Activated CD8-positive, alpha-beta memory T cell treated with anti-CD3 and anti-CD28 coated beads, Interleukin-2, amount 50 U/mL, for 48 hours (primary cell): ENCODE data around the gene SYT8.
"Not testable (repeated sequence)": the region's sequence is repeated elsewhere in the genome, so short reads cannot be mapped to it uniquely, and the experiment has no call there.

Experiments used
- DNase-seq: peaks from one replicate; pipeline ENCODE4 v3.0.0-alpha.2; 2020

Gene SYT8

DNA sequence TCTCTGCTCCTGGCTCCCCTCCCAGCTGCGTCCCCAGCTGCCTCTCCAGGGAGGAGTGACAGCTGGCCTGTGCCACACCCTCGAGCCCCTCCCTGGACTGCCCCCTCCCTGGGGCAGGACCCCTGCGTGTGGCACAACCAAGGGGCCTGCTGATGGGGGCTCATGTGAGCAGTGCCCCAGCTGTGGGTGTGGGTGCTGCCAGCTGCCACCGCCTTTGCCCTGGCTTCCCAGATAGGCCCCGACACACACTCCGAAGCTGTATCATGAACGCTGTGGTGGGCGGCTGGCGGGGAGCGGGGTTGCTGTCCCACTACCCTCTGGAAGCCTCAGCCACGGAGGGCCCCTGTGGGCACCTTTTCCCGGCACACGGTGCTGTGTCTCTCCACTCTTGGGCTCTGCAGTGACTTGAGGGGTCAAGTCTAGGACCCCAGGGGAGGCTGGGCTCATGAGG, 41.1 kb downstream of the SYT8 start:
- not testable (repeated sequence) for DNase-seq

DNA sequence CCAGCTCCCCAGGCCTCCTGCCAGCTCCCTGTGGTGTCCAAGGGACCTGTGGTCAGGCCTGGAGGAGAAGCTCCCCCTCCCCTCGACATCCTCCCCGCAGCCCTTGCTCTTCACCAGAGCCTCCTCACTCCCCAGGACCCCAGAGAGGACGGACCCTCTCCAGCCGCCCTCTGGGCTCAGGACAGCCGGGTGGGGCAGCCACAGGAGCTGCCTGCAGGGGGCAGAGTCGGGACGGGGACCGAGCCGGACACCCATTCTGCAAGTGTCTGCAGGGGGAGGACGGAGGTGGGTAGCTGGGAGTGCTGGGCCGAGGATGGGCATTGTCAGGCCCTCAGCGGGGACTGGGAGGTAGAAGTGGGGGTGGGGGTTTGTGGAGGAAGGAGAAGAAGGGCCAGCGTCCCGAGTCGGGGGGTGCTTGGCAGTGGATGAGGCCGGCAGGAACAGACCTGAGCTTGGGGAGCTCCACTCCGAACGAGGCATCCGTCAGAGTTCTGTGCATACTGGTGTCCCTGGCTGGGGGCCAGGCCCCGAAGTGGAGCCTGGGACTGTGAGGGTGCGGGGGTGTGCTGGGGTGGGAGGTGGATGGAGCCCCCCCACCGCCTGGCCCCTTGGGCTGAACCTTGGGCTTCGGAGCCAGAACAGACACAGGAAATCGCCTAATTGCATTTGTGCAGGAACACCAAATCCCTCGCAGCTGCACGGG, 41.7 kb downstream of the SYT8 start:
- no peak for DNase-seq

DNA sequence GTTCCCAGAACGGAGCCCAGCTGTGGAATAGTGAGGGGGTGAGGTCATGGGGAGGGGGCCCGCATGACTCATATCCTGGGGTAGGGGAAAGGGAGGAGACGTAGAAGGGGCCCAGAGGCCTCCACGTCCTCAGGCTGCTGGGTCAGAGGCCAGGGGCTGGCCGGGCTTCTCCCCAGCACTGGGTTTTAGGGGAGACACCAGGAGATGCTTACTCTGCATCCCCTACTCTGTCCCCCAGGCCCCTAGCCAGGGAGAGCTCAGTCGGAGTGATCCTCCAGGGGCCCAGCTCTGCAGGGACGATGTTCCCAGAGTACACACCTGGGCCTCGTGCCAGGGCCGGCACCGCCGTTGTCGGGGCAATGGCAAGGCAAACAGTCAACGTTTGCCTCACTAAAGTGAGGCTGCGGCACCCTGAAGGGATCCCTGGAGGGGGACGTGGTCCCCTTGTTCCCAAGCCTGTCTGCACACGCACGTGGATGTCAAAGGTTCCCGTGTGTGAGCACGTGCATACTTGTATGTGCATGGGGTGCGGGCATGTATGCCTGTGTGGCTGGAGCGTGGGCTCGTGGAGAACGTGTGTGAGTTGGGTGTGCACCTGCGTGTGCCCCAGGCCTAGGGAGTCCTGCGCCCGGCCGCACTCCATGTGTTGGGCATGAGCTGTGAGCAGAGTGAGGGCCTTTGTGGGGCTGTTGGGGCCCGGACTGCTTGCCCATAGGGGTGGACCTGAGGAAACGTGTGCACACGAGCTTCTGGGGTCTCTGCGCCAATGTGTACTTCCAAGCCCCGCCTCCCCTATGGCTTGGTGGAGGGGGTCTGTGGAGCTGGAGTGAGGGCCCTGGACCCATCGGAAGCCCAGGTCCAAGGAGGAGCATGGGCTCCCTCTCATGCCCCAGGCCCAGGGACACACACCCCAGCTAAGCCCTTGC, 42.7 kb downstream of the SYT8 start:
- no peak for DNase-seq

DNA sequence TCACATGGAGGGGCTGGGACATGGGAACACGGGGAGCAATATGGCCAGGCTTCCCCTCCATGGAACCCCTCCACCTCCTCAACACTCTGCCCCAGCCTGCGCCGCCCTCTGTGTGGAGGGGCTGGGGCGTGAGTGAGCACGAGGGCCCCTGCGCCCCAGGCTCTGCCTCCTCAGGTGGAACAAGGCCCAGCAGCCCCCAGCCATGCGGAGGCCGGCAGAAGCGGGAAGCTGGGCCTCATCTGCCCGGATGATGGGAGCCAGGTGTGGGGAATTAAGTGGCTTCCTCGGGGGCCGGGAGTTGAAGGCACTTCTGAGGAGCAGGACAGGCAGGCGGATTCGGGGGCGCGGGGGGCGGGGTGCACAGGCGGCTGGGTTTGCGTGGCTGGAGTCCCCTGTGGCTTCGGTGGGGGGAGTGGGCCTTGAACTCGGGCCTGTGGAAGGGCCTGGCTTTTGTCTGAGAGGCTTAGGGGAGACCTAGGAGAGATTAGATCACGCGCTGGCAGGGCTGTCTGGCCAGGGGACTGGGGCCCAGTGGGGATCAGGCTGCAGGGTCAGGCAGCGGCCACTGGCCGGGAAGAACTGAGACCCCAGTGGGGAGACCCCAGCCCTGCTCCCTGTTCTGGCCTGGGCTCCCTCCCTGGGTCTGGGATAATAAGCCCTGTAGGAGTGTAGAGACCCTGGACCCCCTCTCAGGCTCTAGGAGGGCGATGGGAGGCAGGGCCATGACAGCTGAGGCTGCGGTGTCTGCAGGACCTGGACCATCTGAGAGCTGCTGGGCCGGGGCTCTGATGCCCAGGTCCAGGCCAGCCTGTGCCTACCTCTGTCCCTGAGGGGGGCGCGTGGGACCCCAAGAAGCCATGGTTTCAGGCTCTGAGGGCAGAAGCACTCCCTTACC, 43.6 kb downstream of the SYT8 start:
- no peak for DNase-seq

DNA sequence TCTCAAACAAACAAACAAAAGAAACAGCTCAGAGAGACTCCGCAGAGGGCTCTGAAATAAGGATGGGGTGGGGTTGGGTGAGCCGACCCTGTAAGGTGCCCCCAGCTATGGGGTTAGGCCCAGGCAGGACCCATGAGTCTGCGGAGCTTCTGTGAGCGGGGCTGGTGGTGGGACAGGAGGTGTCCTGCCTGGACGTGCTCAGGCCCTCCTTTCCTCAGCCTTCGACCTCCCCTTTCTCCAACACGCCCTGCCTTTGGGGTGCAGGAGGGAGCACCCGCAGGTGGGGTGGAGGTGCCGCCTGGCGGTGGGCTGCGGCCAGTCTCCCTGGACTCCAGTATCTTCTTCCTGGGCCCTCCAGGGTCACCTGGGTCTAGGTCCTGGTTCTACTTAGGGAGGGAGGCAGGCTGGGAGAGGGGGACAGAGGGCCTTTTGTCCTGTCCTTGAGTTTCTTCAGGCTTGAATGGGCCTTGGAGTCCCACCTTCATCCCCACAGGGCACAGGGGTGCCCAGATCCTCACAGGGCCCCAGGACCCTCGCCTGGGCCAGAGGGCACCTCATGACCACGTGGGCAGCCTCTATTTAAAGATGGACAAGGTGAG, 44.7 kb downstream of the SYT8 start:
- DNase-seq = no peak

DNA sequence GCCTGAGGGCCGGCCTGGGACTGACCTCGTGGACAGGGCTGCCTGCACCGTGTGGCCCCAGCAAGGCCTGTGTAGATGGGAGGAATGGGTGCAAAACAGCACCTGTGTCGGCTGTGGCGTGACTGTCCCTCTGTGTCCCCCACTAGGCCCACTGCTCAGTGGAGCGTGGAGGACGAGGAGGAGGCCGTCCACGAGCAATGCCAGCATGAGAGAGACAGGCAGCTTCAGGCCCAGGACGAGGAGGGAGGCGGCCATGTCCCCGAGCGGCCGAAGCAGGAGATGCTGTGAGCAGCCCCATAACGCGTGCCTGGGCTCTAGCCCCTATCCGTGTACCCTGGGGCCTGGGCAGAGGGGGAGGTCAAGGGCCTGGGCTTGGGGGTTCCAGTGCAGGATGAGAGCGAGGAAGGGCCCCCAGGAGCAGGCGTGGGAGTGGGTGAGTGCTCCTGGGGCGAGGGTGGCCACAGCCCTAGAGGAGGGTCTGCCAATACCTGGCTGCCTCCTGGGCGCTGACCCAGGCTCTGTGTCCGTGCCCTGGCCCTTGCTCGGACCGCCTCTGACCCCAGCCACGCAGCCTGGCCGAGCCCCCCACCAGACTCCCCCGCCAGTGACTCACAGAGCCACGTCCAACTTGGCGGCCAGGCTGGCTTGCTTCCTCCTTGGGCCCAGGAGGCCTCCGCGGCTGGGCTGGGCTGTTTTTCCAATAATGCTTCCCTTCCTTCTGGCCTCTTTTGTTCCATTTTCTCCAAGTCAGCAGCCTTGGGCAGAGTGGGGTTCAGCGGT, 45.3 kb downstream of the SYT8 start:
- DNase-seq = no peak

DNA sequence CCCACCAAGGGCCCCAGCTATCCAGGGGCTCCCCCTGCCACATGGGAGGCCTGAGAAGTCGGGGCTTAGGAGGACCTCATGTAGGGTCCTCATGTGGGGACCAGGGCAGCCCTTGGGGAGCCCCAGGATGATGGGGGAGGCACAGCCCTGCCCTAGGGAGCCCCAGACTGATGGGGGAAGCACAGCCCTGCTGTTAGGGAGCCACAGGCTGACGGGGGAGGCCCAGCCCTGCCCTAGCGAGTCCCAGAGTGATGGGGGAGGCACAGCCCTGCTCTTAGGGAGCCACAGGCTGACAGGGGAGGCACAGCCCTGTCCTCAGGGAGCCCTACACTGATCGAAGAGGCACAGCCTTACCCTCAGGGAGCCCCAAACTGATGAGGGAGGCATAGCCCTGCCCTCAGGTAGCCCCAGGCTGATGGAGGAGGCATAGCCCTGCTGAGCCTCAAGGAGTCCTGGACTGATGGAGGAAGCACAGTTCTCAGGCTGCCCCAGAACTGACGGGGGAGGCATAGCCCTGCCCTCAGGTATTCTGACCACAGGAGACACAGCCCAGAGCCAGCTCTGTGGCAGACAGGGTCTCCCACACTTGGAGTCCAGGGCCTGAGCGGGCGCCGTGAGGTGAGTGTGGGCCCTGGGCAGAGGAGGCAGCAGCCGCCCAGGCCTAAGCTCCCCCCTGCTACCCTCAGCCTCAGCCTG, 46.1 kb downstream of the SYT8 start:
- peak; percentile 53 for DNase-seq

DNA sequence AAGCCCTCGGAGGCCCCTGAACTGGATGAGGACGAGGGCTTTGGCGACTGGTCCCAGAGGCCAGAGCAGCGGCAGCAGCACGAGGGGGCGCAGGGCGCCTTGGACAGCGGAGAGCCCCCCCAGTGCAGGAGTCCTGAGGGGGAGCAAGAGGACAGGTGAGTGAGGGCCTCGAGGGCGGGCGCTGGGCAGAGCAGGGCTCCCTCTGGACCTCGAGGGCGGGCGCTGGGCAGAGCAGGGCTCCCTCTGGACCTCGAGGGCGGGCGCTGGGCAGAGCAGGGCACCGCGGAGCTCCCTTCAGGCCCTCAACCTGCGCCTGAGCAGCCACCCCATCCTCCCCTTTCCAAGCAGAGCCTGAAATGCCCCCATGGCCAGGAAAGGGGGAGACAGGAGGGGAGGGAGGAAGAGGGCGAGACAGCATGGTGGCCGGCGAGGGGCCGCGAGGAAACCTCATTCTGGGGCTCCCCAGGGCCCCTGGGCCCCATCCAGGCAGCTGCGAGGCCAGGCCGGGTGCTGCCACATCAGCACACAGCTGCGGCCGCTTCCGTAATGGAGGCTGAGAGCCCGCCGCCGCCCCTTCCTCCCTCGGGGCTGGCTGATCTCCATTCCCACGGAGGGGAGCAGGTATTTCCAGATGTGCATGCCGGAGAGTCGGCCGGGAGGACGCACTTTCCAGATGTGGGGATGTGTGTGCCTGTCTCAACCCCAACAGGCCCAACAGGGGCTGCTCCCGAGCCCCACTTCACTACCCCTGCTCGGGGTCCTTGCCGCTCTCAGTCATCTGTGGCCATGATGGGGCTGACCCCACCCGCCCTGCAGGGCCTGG, 46.9 kb downstream of the SYT8 start:
- DNase-seq = peak; percentile 54

DNA sequence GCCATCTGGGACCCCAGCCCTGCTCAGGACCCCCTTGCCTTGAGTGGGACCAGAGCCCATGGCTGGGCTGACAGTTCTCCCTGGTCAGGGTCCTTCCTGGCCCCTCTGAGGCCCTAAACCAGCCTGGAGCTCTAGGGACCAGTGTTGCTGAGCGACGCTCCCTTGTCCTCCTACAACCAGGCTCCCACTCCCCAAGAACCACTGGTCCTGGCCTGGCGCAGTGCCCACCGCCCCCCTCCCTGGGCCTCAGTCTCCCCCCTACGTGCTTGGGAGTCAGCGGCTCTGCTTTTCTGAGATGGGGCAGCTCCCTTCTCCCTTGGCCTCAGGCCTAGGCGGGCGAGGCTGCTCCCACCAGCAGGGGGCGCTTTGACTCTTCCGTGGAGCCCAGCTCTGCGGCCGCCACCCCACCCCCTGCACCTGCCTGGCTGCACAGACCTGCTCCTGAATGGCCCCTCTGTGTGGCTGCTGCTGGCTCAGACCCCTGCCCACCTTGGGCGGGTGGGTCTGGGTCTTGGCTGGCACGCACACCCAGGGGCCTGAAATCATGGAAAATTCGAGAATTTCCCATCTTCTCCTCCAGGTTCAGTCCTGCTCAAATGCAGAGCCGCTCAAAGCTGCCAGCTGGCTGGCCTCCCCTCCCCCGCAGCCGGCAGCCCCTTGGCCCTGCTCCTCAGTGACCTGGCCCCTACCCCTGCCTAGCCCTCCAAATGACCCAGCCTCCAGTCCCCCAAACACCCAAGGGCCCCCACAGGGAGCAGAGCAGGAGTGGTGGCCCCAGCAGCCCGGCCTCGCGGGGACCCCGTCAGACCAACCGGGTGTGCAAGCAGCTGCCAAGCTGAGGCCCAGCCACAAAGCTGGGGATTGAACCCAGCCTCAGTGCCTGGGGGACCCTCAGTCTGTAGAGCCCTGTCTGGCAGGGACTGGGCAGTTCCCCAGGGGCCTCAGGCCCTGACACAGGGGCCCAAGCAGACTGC, 47.8 kb downstream of the SYT8 start:
- DNase-seq = peak; percentile 98

DNA sequence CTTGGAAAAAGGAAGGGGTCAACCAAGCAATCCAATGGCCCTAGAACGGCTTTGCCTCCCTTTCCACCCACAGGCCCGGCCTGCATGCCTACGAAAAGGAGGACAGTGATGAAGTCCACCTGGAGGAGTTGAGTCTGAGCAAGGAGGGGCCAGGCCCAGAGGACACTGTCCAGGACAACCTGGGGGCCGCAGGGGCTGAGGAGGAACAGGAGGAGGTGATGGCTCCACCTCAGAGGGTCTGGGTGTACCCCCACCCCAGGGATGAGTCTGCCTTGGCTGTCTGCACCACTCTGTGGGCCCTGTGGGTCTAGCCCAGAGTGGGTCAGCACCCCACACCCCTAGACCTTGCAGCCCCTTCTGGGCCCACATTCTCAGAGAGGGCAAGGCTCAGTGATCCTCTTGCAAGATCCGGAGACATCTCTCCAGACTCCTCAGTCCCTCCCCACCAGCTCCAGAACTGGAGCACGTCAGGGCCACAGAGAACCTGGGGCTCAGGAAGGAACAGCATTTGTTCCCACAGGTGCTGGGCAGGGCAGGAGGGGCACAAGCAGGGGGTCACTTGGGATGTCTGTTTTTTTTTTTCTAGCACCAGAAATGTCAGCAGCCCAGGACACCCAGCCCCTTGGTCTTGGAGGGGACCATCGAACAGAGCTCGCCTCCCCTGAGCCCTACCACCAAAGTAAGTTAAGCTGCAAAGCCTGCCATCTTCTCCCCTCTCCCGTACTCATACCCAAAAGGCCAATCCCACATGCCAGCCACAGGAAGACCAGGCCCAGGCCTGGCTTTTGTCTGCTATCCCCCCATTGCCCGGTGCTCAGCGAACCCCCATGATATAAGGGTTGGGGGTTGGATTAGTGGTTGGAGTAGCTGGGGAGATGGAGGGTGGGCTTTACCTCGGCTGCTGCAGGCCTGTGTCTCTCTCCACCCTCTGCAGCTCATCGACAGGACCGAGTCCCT, 48.8 kb downstream of the SYT8 start:
- no peak for DNase-seq

DNA sequence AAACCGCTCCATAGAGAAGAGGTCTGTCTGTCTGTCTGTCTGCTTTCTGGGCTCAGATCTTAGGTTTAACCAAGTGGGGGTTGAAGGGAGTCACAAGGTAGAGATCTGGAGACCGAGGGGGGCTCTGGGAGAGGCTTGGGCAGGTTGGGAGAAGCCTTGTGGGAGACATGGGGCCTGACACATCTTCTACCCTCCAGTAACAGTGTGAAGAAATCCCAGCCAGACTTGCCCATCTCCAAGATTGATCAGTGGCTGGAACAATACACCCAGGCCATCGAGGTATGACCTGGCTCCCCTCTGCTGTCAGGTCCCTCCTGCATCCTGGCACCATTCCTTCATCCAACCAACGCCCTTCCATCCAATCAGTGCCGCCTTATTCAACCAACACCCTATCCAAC, 49.5 kb downstream of the SYT8 start:
- DNase-seq = no peak

DNA sequence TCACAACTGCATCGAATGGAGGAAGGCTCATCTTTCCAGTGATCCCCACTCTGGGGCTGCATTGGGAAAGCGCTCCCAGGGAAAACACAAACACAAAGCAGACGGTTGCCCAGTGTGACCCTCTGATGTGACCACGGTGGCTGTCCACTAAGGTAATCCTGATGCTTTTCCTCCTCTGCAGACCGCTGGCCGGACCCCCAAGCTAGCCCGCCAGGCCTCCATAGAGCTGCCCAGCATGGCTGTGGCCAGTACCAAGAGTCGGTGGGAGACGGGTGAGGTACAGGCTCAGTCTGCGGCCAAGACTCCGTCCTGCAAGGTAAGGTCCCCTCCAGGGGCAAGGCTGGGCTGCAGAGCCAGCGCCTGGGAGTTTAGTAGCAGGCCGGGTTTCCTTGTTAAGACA, 51.8 kb downstream of the SYT8 start:
- not testable (repeated sequence) for DNase-seq
